Heart left ventricle (tissue), 16 donors: ENCODE data around the gene CACTIN. TPM values are rescaled to one million over a fixed set of nuclear protein-coding genes. Genes with fewer than 3 reads are reported as not detected.

Experiments
- ATAC-seq, 4 donors: fragments of 200-7000 bp; cut with Tn5 transposase; one replicate each; pipeline ENCODE4 v1.9.1; 2020 to 2022; ENCODE audit warnings: moderate library complexity in 4 of 4, mild to moderate bottlenecking in 3 of 4, moderate number of reproducible peaks in 1 of 4
- DNase-seq, 5 donors: peaks; one replicate each; pipeline ENCODE4 v3.0.0-alpha.2; 2020
- H3K27ac ChIP-seq, 12 donors: fragments of 200-600 bp; sonication (generic) in 4 of 12; one replicate each; pipeline versions ENCODE4 v1.5.0 to v1.8.0; 2016 to 2022; ENCODE audit warnings: mild to moderate bottlenecking in 2 of 12
- H3K27me3 ChIP-seq, 9 donors: fragments of 200-600 bp; sonication (generic) in 2 of 9; one replicate each; pipeline versions ENCODE4 v1.5.1 to v1.8.0; 2016 to 2022; ENCODE audit warnings: mild to moderate bottlenecking in 3 of 9
- H3K36me3 ChIP-seq, 9 donors: fragments of 200-600 bp; sonication (generic) in 2 of 9; one replicate each; pipeline versions ENCODE4 v1.5.0 to v1.8.0; 2018 to 2022; ENCODE audit warnings: mild to moderate bottlenecking in 2 of 9
- H3K4me1 ChIP-seq, 12 donors: fragments of 200-600 bp; sonication (generic) in 4 of 12; one replicate each; pipeline versions ENCODE4 v1.5.0 to v1.8.0; 2016 to 2022; ENCODE audit warnings: mild to moderate bottlenecking in 3 of 12
- H3K4me3 ChIP-seq, 12 donors: fragments of 200-600 bp; sonication (generic) in 4 of 12; one replicate each; pipeline versions ENCODE4 v1.5.0 to v1.8.0; 2017 to 2022; ENCODE audit warnings: mild to moderate bottlenecking in 9 of 12, moderate library complexity in 4 of 12
- H3K9me3 ChIP-seq, 12 donors: fragments of 200-600 bp; sonication (generic) in 4 of 12; one replicate each; pipeline versions ENCODE4 v1.5.0 to v1.8.0; 2016 to 2022; ENCODE audit warnings: mild to moderate bottlenecking in 1 of 12
- POLR2A ChIP-seq, 2 donors: fragments of 450-650 bp; IDR thresholded peaks; one replicate each; pipeline ENCODE4 v1.6.1; 2017; ENCODE audit warnings: antibody characterized with exemption in 2 of 2, mild to moderate bottlenecking in 2 of 2, moderate library complexity in 2 of 2
- WGBS, 4 donors: extraction: QIAGEN DNeasy Blood & Tissue Kit in 2 of 4; methylation state at CpG; one replicate each; pipeline versions ENCODE4 v1.1.5 to v1.1.7; 2013 to 2018; 5-methylcytosine and 5-hydroxymethylcytosine counted together
- intact Hi-C, 10 donors: fragments of 100-400 bp; cut with DNase I; formaldehyde crosslinking; loops; one replicate each; pipeline versions ENCODE4 v1.11.1 to v1.14.2; 2022
- polyA plus RNA-seq, 2 donors: library from polyadenylated mRNA; stranded (reverse); fragments of 200-250 nt; gene quantifications; one replicate each; pipeline ENCODE4 v1.2.3, GENCODE V29; 2013
- total RNA-seq, 9 donors: library from RNA; depleted of rRNA in 2 of 9; stranded (reverse); fragments of >200 nt in 2 of 9; fragmentation: NEBNext Ultra II Directional in 3 of 9; extraction: Animal tissue kit (Norgen Biotek cat#: 25700) in 3 of 9; gene quantifications; one replicate each; pipeline versions ENCODE4 v1.1.0 to v1.2.4, GENCODE V29; 2016 to 2023
- TF ChIP-seq, protein P1 (sequence below), 12 donors: fragments of 200-600 bp; sonication (generic) in 4 of 12; IDR thresholded peaks; one replicate each; pipeline versions ENCODE4 v1.5.0 to v1.8.0; 2018 to 2022; ENCODE audit warnings: antibody characterized with exemption in 12 of 12, mild to moderate bottlenecking in 5 of 12
- donor health status: ischemic (EF 13 %, LVEDD 7.1; RV severe dilation, severe dysfunction).
- donor health status: healthy with polysubstance abuse.
- donor health status: DM: no; HTN: yes; CAD: no.
- donor health status: DM: no; HTN: no; CAD: no.
- donor health status: ischemic (EF 25% LVEDD 6.9; RV normal size, moderate dysfunction).
- donor health status: ischemic (EF 25% LVEDD 5.7; RV mildly dilated, moderate dysfunction).
- donor health status: healthy.
- donor health status: DM: yes; HTN: yes; CAD: no.
- donor health status: ischemic (EF 35%, LVEDD 5.7; RV mildly dilated, moderate dysfunction).
- donor health status: nonischemic (EF 11% LVEDD 7.7; RV severe dilation, severe dysfunction).
- donor health status: DM: yes; HTN: yes; CAD: no.
- donor health status: PGD.
- donor health status: ischemic (EF 29% LVEDD 5.4; RV normal size, mild dysfunction).
- donor health status: nonischemic (EF 23%, LVEDD 6.1; RV moderate dilation, normal function).

Gene CACTIN
- total and polyA plus RNA-seq, 11 donors, result 9.8 to 23.4 (median 14.1) TPM

- peak overlapping the region in 10 of 12 donors; percentile 57 to 97 (median 86) for H3K27ac ChIP-seq
- H3K4me1 ChIP-seq, result peaks cover 5 to 44% (median 33%) of the 10 kb centered on the region in 12 donors
- peak in 2 of 5 donors; percentile 13 to 49 for DNase-seq
These were observed 15.6 kb downstream of the CACTIN start for GRCh38 chr19:3610745-3611717.

DNA sequence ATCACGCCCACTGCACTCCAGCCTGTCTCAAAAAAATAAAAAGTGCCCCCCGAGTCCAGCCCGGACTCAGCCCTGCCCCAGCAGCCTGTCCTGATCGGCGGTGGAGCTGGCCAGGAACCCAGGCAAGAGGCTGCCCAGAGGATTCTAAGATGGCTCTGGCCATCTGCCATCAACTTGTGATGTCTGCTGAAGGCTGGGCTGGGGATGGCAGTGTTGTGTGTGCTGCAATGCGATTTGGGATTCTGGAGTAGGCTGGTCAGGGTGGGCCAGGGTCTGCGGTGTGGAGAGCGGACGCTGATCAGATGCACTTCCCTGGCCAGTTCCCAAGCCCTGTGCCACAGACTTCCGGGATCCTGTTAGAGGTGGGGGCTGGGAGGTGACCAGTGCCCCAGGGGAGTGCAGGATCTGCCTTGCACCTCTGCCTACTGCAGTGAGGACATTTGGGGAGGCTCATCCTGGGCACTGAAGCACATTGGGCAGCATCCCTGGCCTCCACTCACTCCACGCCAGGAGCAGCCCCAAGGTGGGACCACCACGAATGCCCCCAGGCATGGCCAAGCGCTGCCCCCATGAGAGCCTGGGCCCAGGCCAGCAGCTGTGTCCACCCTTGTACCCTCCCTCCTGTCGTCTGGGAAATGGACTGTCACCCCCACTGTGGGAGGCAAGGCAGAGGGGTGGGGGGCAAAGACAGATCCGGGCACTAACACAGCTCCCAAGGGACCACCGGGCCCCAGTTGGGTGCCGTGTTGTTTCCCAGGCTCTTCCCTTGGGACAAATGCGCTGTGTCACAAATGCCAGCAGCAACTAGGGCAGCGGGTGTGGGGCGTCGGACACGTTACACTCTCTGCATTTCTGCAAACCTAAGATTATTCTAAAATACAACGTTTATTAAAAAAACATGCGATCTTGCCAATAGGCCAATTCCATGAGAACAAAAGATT, 16.5 kb downstream of the CACTIN start:
- no peaks in the 10 kb centered on the region for H3K9me3 ChIP-seq
- peaks cover 0 to 36% (median 18%) of the 10 kb centered on the region in 9 donors for H3K36me3 ChIP-seq
- ATAC-seq (no peak), DNase-seq (peak in 2 of 5 donors; percentile 14 to 33)
- no peak overlapping the region for H3K4me3 ChIP-seq
- 62 to 75% (median 67%) methylated on average over 18 to 24 of the region's 24 CpGs for WGBS, 4 donors
- intact Hi-C loops, result loop anchor here in 2 of 10 donors (10.0 kb wide), 2 partner anchors 55 to 305 kb away; partner anchors contain the start of gene MFSD12 (in 1 of the 2)
- peaks cover 5 to 51% (median 37%) of the 10 kb centered on the region in 12 donors for H3K4me1 ChIP-seq
- H3K27me3 ChIP-seq, result peaks cover 0 to 11% (median 0%) of the 10 kb centered on the region in 9 donors
- H3K27ac ChIP-seq, result peak overlapping the region; percentile 36 to 97 (median 87)
- TF ChIP-seq, protein P1, sequence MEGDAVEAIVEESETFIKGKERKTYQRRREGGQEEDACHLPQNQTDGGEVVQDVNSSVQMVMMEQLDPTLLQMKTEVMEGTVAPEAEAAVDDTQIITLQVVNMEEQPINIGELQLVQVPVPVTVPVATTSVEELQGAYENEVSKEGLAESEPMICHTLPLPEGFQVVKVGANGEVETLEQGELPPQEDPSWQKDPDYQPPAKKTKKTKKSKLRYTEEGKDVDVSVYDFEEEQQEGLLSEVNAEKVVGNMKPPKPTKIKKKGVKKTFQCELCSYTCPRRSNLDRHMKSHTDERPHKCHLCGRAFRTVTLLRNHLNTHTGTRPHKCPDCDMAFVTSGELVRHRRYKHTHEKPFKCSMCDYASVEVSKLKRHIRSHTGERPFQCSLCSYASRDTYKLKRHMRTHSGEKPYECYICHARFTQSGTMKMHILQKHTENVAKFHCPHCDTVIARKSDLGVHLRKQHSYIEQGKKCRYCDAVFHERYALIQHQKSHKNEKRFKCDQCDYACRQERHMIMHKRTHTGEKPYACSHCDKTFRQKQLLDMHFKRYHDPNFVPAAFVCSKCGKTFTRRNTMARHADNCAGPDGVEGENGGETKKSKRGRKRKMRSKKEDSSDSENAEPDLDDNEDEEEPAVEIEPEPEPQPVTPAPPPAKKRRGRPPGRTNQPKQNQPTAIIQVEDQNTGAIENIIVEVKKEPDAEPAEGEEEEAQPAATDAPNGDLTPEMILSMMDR (IDR thresholded peaks at IDR 0.05), result no peak
- no peak for TF ChIP-seq POLR2A (IDR thresholded peaks at IDR 0.05)

More at GRCh38 chr19:3610745-3611717, 15.6 kb downstream of the CACTIN start:
- Histone ChIP-seq H3K27me3 (peaks cover 0 to 11% (median 0%) of the 10 kb centered on the region in 9 donors), H3K4me3 (no peak overlapping the region), H3K9me3 (no peaks in the 10 kb centered on the region), H3K36me3 (peaks cover 0 to 42% (median 21%) of the 10 kb centered on the region in 9 donors)
- intact Hi-C loops, result loop anchor here in 2 of 10 donors (10.0 kb wide), 2 partner anchors 56 to 306 kb away; partner anchors contain the start of gene MFSD12 (in 1 of the 2)
- 79 to 88% (median 82%) methylated on average over 19 to 41 of the region's 41 CpGs for WGBS, 4 donors
- no peak for ATAC-seq
- TF ChIP-seq, protein P1 (IDR thresholded peaks at IDR 0.05), result no peak
- TF ChIP-seq POLR2A (IDR thresholded peaks at IDR 0.05), result no peak

DNA sequence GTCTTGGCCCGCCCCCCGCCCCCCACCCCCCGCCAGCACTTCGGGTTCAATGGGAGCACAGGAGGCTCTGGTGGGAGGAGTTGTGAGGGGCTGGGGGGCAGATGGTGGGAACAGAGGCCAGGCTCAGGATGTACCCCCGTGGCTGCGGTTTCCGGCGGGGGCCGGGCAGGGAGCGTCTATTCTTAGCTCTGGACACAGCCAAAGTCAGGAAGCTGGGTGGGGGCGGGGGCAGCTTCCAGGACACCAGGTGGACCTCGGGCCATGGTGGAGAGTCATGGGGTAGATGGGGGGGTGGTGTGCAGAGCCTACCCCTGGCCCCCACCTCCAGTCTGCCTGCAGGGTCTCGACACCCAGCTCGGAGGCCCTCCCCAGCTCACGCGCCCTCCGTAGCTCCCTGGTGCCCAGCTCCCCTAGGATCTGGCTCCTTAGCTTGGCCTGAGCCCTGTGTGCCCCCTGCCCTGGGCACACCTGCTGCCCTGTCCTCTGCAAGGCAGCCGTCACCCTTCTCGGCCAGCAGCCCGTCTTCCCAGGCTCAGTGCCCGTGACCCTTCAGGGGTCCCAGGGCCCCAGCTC, 17.8 kb downstream of the CACTIN start:
- no peak overlapping the region for H3K4me3 ChIP-seq
- peak; percentile 25 to 65 (median 31) for ATAC-seq
- no peaks in the 10 kb centered on the region for H3K9me3 ChIP-seq
- peak overlapping the region; percentile 64 to 97 (median 87) for H3K27ac ChIP-seq
- intact Hi-C loops, result no loop called here
- peaks cover 5 to 58% (median 38%) of the 10 kb centered on the region in 12 donors for H3K4me1 ChIP-seq
- 36 to 50% (median 42%) methylated on average over 10 to 21 of the region's 21 CpGs for WGBS, 4 donors
- H3K27me3 ChIP-seq, result peaks cover 0 to 11% (median 0%) of the 10 kb centered on the region in 9 donors
- TF ChIP-seq, protein P1 (IDR thresholded peaks at IDR 0.05), result no peak
- TF ChIP-seq POLR2A (IDR thresholded peaks at IDR 0.05), result no peak
- DNase-seq, result peak in 4 of 5 donors; percentile 69 to 74 (median 72)
- peaks cover 0 to 32% (median 18%) of the 10 kb centered on the region in 9 donors for H3K36me3 ChIP-seq
